Activated CD4-positive, alpha-beta T cell treated with anti-CD3 and anti-CD28 coated beads, Interleukin-2, amount 50 U/mL, for 4 hours (primary cell): ENCODE results near the gene OR2V1.
"Not testable (repeated sequence)": the region's sequence is repeated elsewhere in the genome, so short reads cannot be mapped to it uniquely, and the experiment has no call there.

Experiments used
- DNase-seq, 2 experiments: peaks; one replicate each; pipeline ENCODE4 v3.0.0-alpha.2; 2020

The OR2V1 gene

DNA sequence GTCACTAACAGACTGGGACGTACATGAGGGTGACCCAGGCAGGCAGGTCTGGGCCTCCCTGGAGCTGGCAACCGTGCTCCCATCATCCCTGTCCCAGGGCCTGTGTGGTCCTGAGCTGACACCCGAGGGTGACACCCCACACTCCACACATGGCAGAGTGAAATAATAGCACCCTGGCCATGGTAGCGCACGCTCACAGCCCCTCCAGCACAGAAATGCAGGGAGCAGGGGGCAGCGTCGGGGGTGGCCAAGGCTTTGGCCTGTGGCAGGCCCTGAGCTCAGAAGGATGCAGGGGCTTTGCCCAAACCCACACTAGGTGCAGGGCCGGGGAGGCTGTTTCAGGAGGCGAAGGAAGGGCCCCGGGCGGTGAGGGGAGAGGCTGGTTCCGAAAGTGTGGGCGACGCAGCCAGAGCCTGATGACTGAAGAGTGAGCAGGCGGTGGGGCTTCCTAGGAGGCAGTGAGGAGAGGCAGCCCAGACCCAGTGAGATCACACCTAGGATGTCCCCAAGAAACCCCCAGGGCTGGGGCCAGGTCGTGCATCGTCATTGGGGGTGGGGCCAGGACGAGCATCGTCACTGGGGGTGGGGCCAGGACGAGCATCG lies 29.3 kb upstream of the OR2V1 start:
- DNase-seq: peak; percentile 68 to 76

DNA sequence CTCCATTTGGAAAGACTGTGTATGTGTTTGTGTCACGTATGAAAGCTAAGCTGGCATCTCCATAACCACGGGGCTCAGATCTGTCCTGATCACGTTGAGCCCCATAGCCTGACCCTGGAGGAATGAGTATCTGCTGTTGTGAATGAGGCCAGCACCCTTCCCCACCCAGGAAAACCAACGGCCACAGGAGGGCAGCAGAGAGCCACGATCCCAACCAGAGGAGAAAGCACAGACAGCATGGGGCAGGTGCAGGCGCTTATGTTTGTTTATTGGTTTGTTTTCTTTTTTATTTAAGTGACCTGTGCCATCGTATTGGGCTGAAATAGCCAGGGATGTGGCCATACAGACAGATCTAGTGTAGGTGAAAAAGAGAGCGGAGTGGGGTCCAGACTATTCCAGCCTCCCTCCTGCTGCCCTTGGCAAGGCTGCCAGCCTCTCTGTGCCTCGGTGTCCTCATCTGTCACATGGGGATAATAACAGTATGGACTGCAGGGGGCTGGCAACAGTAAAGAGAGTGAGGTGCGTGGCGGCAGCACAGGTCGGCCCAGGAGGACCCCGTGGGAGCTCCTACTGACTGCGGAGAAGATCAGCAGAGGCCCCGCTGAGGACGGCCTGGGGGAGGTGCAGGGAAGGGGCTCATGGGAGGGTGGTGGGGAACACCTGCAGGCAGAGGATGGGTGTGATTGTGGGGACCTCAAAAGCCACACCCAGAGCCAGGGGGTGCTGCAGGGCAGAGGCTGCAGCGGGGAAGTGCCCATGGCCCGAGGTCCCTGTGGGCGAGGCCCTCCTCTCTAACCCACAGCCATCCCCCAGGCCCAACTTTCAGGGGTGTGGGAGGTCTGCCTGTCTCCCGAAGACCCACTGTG lies 28.6 kb upstream of the OR2V1 start:
- peak; percentile 91 to 96 for DNase-seq

DNA sequence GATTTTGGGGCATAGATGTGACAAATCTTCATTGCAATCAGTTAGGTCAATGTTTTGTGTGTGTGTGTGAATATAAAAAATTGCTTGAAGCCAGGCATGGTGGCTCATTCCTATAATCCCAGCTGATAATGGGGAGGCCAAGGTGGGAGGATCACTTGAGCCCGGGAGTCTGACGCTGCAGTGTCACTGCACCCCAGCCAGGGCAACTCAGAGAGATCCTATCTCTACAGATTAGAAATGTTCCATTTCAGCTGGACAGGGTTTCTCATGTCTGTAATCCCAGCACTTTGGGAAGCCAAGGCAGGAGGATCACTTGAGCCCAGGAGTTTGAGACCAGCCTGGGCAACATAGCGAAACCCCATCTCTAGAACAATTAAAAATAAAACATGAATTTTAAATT lies 27.9 kb upstream of the OR2V1 start:
- DNase-seq: no peak

DNA sequence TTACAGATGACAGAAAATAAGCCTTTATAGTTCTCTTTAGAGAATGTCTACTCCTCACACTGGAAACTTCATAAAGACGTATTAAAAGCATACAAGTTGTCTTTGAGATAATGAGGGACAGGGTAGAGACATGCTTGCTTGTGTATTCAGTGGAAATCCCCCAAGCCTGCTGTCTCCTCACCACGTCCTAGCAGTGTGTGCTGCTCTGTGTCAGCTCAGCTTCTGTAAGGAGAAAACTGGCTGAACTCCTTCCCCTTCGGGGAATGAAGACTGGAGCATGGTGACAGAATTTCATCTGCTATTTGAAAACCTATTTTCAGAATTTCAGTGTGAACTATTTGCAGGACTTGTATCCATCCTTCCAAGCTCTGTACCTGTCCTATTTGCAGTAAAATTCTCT lies 25.8 kb upstream of the OR2V1 start:
- DNase-seq: no peak

DNA sequence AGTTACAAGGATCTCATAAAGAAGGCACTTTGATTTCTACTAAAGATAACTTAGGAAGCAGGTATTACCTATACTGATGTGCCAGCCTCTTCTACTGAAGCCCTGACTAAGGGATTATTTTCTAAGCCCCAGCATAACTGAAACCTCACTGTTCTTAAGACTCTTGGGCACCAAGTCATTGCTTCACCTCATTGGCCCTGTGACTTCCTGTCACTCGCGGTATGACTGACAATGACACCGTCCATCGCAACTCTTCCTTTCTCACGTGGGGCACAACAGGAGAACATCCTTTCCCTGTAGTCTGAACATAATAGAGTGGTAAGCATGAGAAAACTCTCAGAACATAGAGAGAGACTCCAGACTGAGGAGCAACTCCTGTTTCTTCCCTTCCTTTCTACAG lies 22.8 kb upstream of the OR2V1 start:
- no peak for DNase-seq

DNA sequence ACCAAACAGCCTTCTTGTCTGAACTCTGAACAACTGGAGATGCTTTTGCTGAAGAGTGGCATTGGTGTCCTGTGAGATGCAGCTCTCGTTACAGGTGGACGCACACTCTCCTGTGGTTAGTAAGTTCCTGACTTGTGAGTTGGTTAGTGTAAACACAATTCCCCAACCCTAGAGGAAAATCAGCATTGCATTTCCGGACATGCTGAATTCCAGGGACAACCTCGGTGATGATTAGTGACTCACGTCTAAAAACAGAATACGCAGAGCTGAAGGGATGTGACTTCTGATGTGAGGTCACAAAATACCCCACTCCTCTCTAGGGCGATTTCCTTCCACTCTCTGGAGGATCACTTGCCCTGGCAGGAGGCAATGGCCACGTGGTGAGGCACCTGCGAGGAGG lies 21.4 kb upstream of the OR2V1 start:
- no peak for DNase-seq

DNA sequence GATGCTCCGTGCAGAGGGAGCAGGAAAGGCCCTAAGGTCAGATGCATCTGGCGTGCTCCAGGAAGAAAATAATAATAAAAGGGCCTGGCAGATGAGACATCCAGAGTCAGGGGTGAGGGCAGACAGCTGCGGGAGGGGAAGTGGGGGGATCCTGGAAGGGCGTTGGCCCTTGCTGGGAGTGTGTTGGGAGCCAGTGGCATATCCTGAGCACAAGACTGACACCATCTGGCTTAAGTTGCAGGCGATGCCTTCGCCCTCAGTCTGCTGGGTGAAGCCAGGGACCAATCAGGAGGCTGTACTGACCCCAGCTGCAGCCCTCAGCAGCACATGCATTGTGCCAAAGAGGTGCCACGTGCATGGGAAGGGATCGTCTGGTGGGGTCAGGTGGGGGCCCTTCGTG lies 20.2 kb upstream of the OR2V1 start:
- DNase-seq: no peak

DNA sequence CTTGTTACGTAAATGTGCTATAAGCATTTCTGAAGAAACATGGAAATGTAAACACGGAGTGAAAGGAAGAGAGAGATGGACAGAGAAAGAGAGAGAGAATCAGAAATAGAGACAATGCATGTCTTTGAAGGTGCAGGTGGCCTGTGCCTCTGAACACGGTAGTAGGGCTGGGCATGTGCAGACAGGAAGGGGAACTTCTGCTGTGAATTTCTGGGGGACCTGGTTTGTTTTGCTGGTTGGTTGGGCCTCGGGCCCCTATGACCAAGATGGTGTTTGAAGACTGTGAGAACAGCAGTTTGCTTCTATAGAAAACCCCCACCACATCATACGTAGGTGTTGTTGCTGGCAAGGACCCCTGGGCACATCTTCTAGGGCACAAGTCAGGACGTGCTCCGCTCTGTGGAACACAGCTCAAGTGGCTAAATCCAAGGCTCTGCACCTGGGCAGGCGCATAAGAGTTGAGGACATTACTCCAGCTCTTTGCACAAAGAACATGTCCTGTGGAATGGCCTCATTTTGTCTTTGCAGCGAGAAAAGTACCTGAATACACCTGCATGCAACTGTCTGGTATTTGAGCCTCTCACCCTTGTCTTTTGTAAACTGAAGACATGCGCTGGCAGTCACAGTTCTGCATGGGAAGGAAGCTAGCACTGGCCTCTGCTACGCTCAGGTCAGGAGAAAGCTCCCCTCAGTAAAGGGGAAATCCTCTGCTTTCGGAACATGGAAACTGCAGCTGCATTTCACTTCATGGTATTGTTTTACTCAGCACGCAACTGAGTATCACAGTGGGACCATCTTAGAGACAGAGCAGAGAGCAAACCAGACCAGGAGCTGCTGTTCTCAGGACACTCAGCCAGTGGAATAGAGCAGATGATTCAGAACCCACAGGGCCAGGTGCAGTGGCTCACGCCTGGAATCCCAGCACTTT lies 19.1 kb upstream of the OR2V1 start:
- no peak for DNase-seq

DNA sequence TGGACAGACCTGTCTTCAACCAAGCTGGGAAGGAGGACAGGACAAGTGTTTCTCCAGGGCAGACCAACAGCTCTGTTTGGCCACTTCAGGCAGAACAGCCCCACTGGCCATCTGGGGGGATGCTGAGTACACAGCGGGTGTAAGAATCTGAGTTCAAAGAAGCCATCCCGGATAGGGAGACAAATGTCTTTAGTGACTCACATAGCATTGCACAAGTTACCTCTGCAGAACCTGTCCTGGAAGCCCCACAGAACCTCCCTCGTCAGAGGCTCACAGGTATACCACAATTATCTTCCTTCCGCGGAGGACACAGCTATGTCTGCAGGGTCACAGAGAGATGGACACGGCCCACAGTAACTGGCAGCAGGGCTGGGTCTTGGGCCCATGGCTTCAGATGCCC lies 18.4 kb upstream of the OR2V1 start:
- no peak for DNase-seq

DNA sequence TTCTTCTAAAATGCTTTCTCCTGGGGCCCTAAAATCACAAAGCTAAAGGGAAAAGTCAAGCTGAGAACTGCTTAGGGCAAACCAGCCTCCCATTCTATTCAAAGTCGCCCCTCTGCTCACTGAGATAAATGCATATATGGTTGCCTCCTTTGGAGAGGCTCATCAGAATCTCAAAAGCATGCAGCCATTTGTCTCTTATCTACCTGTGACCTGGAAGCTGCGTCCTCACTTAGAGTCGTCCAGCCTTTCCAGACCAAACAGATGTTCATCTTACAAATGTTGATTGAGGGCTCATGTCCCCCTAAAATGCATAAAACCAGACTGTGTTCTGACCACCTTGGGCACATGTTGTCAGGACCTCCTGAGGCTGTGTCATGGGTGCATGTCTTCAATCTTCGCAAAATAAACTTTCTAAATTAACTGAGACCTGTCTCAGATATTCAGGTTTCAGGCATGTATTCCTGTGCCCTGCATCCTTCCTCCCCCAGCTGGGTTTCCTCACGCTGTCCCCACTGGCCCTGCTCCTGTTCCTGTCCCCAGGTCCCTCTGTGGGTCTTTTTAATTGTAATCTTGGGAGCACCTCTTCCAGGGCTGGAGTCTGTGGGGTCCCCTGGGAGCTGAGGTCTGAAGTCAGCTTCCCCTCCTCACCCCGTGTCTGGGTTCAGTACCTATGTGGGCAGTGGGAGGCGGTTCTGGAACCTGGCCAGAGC lies 16.1 kb upstream of the OR2V1 start, which contains the start of gene OR2V2:
OR2V2 (plus strand) TSS at position 660 of the 710 bp plus-strand sequence. CDS start 7,357 bp downstream, outside the sequence.
- DNase-seq: not testable (repeated sequence)

DNA sequence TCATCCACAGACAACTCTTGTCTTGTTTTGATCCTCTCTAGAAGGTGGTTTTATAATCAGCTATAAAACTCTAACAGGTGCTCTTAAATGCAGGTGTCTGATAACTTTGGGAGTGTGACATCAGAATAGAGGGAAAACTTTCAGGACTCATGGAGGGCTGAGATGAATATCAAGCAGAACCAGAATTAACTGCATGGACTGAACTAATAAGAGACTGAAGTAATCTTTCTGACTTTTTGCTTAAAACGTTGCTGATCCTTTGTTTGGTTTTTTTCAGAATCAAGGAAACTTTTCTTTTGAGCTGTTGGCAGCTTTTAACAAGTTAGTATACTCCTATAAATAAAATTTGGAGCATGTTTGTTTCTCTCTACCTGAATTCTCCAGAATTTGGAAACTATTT lies 14.2 kb upstream of the OR2V1 start:
- no peak for DNase-seq

DNA sequence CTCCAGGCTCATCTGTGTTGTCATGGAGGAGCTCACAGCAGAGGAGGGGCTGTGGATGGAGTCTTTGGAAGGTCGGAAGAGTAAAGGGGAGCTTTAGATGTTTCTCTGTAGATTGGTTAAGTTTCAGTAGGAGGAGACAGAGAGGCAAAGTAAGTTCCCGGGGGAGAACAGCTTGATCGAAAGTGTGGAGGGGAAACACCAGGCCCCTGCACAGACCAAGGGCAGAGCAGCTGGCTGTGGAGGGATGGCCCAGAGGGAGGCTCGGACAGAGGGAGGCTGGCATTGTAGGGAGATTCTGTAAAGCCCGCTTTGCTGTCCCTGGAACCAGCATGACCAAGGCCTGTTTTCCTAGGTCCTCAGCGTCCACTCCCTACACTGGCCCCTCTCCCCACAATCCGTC lies 11.1 kb upstream of the OR2V1 start:
- no peak for DNase-seq

DNA sequence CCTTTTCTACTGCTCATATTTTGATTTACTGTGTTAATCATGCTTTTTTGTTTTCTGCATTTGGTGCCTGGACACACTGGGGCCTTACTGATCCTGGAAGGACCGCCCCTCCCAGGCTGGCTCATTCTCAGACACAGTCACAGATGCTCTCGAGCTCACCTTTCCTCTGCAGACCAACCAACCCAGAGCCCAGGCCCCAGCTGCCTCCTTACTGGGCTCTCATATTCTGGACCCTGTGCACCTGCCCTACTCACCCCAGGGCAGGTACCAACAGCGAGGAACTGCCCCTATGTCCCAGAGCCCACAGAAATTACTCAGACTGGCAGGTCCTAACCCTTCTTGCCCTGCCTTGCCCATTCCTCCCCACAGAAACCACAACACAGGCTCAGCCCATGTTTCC lies 9.8 kb upstream of the OR2V1 start:
- no peak for DNase-seq

DNA sequence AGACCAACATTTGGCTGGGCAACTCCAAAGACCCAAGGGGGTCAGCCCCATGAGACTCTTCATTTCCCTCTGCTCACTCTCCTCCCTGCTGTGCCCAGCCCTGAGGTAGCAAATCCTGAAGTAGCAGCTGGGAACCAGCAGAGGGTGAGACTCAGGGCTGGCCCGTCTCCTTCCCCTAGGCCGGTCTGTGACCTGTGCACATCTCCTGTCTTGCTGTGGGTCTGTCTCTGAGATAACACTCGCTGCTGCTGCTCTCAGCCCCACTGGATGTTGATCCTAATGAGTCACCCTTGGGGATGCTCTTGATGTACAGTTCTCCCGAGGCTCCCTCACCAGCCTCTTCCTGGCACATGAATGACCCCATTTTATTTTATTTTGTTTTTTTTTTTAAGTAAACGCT lies 7.3 kb upstream of the OR2V1 start:
- no peak for DNase-seq

DNA sequence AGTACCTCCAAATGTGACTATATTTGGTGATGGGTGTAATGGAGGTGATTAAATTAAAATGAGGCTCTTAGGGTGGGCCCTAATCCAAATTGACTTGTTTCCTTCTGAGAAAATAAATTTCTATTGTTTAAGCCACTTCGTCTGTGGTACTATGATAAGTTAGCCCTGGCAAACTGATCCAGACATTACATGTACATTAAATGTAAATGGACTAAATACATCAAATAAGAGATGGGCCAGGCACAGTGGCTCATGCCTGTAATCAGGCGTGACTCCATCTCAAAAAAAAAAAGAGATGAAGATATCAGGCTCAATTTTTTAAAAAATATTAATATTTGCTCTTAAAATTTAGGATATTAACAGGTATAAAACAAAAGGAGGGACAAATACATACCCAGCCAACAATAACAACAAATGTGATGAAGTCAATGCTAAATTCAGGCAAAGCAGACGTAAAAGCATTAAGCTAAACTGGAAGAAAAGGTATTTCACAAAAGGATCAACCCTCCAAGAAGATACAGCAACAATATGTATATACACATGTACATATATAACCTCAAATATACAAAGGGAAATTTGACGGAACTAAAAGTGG lies 5.5 kb upstream of the OR2V1 start:
- DNase-seq: no peak

DNA sequence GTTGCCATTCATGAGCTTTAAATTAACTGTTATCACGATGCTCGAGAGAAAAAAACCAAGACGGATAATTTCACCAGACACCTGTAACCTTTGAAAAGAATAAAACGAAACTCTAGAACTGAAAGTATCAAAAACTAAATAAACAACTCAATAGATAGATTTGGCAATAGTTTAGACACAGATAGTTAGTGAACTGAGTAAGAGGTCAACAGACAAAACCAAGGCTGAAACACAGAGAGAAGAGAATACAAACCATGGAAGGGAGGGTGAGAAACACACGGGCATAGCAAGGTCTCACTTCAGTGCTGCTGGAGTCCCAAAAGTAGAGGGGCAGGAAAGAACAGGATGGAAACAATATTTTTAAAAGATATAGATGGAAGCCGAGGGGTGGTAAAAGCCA lies 3.3 kb upstream of the OR2V1 start:
- no peak for DNase-seq

DNA sequence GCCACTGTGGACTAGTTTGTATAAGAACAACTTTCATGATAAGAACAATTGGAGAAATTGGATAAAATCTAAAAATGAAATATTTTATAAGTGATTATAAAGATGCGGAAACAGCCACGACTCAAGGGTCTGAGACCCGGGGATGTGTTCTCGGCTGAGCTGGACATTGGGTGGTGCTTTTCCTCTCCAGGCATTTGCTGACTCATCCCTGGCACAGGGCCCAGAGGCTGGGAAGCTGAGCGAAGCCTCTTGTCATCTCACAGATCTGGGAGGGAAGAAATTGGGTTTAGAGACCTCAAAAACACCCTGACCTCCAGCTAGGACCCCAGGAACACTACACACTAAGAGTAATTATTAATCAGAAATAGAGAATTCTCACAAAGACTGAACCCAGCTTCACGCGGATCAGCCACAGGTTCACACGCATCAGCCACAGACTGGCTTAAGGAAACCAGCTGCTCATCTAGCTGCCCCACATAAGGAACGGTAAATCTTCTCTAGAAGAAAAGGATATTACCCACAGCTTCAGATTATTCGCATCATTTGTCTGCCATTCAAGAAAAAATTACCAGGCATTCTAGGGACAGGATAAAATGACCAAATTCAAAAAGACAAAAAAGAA lies 2.8 kb upstream of the OR2V1 start:
- no peak for DNase-seq

DNA sequence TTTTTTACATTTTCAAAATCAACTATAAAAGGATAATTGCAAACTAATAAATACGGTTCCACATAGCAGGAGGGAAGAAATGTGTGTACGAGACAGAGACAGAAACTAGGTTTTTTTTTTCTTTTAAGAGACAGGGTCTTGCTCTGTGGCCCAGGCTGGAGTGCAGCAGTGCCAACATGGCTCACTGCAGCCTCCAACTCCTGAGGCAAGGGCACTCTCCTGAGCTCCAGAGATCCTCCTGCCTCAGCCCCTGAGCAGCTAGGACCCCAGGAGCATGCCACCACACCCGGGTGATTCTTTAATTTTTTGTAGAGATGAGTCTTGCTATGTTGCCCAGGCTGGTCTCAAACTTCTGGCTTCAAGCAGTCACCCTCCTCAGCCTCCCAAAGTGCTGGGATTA lies 2.1 kb upstream of the OR2V1 start:
- no peak for DNase-seq

DNA sequence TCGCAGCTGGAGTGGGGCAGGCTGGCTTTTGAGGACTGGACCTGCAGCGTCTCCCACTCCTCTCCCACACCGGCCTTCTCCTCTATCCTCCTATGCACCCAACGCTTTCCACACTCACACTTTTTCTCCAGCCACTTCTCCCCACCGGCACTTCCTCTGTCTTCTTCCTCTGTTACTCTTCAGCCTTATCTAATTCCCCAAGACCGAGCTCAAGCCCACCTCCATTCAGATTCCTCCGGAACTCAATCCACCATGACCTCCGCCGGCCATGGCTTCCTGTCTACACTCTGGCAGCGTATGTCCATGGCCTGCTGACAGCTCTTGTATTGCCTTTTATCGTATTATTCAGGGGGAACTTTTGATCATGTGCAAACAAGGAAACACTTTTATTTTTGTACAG lies 545 bp upstream of the OR2V1 start:
- DNase-seq: no peak

DNA sequence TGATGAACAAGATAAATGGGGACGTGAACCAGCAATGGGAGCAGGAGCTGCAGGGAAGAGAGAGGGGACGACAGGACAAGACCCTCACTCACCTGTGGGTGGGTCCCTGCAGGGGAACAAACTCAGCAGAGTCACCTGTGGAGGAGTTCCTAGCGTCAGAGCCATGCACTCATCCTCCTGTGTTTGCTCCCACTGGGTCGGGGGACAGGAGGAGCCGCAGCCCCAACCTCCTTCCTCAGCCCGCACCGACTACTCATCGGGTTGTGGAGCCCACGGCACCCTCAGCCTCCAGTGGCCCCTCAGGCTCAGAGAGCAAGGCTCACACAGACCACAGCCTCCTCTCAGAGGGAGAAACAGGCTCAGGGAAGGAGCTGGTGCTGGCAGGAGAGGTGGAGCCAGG lies 888 bp downstream of the OR2V1 start:
- DNase-seq: not testable (repeated sequence)

DNA sequence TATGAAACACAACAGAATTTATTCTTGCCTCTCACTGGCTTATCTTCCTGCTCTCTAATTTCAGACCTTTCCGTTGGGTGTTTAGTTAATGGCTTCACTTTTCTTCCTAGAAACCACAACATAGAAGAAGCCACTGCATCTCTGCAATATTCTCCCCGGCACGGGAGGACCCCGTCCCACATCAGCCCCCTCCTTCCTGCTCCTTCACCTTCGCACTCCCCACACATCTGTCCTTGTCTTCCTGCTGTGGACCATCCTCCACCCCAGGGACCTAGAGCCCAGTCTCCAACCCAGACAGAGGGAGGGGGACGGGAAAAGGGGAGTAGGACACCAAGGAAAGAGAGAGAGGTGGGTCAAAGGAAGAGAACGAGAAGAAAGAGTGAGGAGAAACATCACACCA lies 1.4 kb downstream of the OR2V1 start:
- no peak for DNase-seq
